Retinal pigment epithelial cell (primary cell): ENCODE data around the gene CAD.

Source experiments
- DNase-seq: peaks from one replicate; pipeline ENCODE4 v3.0.0-alpha.2; 2010; ENCODE audit warnings: low read depth
- H3K4me3 ChIP-seq: 2 replicates; pipeline ENCODE4 v1.5.1; 2011; ENCODE audit warnings: mild to moderate bottlenecking, low read length, control low read depth, moderate library complexity
- TF ChIP-seq, protein P1 (sequence below): conservative IDR thresholded peaks from 2 replicates; pipeline ENCODE4 v1.5.1; 2011; ENCODE audit warnings: low read depth, low read length, control low read depth, inconsistent platforms

The CAD gene

DNA sequence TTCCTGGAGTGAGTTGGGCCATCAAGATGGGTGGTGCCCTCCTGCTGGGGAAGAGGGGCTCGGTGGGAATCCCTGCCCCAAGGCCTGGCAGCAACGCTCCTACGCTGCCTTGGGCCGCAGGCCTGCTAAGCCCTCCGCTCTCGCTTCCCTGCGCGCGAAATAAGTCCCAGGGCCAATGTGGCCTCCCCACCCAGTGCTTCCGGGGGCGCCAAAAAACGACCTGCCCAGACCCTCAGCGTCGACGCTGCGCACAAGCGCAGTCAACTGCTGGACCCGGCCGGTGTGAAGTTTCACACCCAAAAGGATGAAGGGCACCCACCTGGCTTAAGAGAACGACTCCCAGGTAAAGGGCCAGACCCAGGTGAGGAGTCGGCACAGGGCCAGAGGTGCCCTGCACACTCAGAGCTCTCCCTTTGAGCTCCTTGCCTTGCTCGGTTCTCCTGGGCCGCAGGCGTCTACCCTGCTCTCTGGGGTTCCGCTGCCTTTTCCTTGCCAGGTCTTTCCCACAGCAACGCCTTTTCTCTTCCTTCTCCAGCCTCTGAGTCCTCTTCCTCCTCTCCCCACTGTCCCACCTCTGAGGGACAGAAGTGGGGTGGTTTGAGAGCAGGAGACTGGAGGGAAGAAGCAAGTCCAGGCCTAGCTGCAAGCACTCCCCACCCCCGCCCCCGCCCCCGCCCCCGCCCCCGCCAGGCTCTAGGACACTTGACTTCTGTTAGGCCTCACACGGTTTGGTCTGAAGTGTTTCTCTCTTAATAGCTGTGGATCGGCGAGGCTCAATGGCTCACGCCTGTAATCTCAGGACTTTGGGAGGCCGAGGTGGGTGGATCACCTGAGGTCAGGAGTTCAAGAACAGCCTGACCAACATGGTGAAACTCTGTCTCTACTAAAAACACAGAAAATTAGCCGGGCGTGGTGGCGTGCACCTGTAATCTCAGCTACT, 58.3 kb downstream of the CAD start, which contains the start of gene DNAJC5G:
DNAJC5G (plus strand) TSS at position 223 of the 940 bp plus-strand sequence. CDS start 1,296 bp downstream, outside the sequence.
- no peak for DNase-seq
- H3K4me3 ChIP-seq: no peak within 1 kb of the TSS
- TF ChIP-seq, protein P1, sequence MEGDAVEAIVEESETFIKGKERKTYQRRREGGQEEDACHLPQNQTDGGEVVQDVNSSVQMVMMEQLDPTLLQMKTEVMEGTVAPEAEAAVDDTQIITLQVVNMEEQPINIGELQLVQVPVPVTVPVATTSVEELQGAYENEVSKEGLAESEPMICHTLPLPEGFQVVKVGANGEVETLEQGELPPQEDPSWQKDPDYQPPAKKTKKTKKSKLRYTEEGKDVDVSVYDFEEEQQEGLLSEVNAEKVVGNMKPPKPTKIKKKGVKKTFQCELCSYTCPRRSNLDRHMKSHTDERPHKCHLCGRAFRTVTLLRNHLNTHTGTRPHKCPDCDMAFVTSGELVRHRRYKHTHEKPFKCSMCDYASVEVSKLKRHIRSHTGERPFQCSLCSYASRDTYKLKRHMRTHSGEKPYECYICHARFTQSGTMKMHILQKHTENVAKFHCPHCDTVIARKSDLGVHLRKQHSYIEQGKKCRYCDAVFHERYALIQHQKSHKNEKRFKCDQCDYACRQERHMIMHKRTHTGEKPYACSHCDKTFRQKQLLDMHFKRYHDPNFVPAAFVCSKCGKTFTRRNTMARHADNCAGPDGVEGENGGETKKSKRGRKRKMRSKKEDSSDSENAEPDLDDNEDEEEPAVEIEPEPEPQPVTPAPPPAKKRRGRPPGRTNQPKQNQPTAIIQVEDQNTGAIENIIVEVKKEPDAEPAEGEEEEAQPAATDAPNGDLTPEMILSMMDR: no peak

- DNase-seq: no peak
- TF ChIP-seq, protein P1: no peak
- H3K4me3 ChIP-seq: no peak overlapping the region
Observed at GRCh38 chr2:27278010-27278409, 60.8 kb downstream of the CAD start.

- no peak overlapping the region for H3K4me3 ChIP-seq
- TF ChIP-seq, protein P1: no peak
- DNase-seq: no peak
Observed at GRCh38 chr2:27280826-27281225, 63.7 kb downstream of the CAD start.

GRCh38 chr2:27281442-27281841, 64.3 kb downstream of the CAD start:
- TF ChIP-seq, protein P1: no peak
- H3K4me3 ChIP-seq: no peak overlapping the region
- no peak for DNase-seq

DNA sequence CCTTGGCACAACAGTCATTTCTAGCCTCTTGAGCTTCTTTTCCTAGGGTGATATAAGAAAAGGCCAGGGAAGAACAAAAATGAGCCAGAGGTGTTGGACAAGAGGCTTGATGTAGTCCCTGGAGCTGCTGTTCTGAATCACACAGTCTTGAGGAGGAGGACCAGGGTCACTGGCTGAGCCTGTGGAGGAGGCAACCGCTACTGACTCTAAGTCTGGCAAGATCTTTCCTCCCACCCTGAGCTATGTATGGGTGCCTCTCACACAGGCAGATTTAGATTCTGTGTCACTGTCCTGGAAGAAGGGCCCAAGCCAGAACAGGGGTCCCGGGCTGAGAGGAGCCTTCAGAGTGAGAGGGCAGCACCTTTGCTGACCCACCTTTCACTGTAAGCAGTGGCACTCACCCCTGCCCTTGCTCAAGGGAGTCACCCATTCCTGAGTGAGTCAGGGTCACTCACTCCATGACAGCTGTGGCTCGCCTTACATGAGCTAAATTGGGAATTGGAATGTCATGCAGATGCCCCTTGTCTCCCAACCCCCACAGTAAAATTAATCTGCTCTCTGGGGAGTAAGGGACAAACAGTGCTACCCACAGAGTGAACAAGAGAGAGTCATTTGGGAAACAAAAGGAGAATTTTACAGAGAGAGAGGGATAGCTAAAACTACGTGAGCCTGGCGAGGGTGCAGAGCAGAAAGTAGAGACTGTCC, 64.8 kb downstream of the CAD start, which contains the start of gene TRIM54:
TRIM54 (plus strand) TSS at position 575 of the 705 bp plus-strand sequence. CDS start 303 bp downstream, outside the sequence.
- TF ChIP-seq, protein P1: no peak
- DNase-seq: no peak
- H3K4me3 ChIP-seq: no peak within 1 kb of the TSS

GRCh38 chr2:27282892-27283291, 65.7 kb downstream of the CAD start:
- H3K4me3 ChIP-seq: no peak overlapping the region
- TF ChIP-seq, protein P1: no peak
- no peak for DNase-seq
